Measurements from ENCODE around the gene INTS2. TPM values are rescaled to one million over a fixed set of nuclear protein-coding genes. Genes with fewer than 3 reads are reported as not detected.

INTS2 gene
- total RNA-seq, 1 experiment from 2014 or later: 20.8 TPM

- no peak for DNase-seq
- no CpG with 5 or more reads among the region's 2 CpGs for WGBS (ENCODE audit: extremely low coverage, insufficient read length, low lambda C conversion rate)
- H3K4me1 ChIP-seq (ENCODE audit: insufficient read depth, low read length): no peaks in the 10 kb centered on the region
- H4K91ac ChIP-seq (ENCODE audit: insufficient read length, low read depth, low read length): no peak overlapping the region
- no peak overlapping the region for H2BK20ac ChIP-seq (ENCODE audit: low read depth, low read length, poor library complexity, severe bottlenecking)
- no peak overlapping the region for H2BK5ac ChIP-seq (ENCODE audit: insufficient read length, low read length)
- H4K20me1 ChIP-seq (ENCODE audit: control insufficient read depth, insufficient read depth, insufficient read length): no peaks in the 10 kb centered on the region
- H3K56ac ChIP-seq (ENCODE audit: insufficient read length, low read depth, low read length): no peak overlapping the region
- H3K36me3 Mint-ChIP-seq (ENCODE audit: insufficient read depth in 1 of 3, low read depth in 3 of 3): peaks cover 24 to 77% (median 70%) of the 10 kb centered on the region in 3 experiments; a peak in 6 of 7 replicates
- H3K27me3 ChIP-seq (ENCODE audit: insufficient read depth, low read length): no peaks in the 10 kb centered on the region
- H3K4ac ChIP-seq (ENCODE audit: low read depth, low read length): no peak overlapping the region
- peaks cover 5% of the 10 kb centered on the region for H3K79me1 ChIP-seq (ENCODE audit: insufficient read depth, low read depth, low read length, poor library complexity, severe bottlenecking)
- no peak overlapping the region for H2BK12ac ChIP-seq (ENCODE audit: insufficient read length, low read depth, low read length)
- peaks cover 5% of the 10 kb centered on the region in 2 experiments for H3K4me1 Mint-ChIP-seq
- H3K23ac ChIP-seq (ENCODE audit: insufficient read length, low read depth, low read length): no peak overlapping the region
- no peak overlapping the region for H3K9ac ChIP-seq (ENCODE audit: extremely low read depth, insufficient read length, low read length)
- no peak overlapping the region for H2AK5ac ChIP-seq (ENCODE audit: insufficient read length, low read length)
- H3T11ph ChIP-seq (ENCODE audit: low read length): no peak overlapping the region
- H4K8ac ChIP-seq (replicated peaks; ENCODE audit: insufficient read length, low read depth, low read length): no peak overlapping the region
- H3K79me2 ChIP-seq (ENCODE audit: insufficient read depth, low read length): no peaks in the 10 kb centered on the region
- H3K18ac ChIP-seq (ENCODE audit: insufficient read length, low read depth, low read length): no peak overlapping the region
- H3K27me3 Mint-ChIP-seq (ENCODE audit: low read depth): no peaks in the 10 kb centered on the region
- no peak overlapping the region for H2BK15ac ChIP-seq (ENCODE audit: low read depth, low read length)
- no peak for TF ChIP-seq CTCF (conservative IDR thresholded peaks at IDR 0.05)
- H3K9me3 Mint-ChIP-seq: no peaks in the 10 kb centered on the region
- no peak overlapping the region for H4K5ac ChIP-seq (ENCODE audit: insufficient read length, low read depth, low read length)
- H3K14ac ChIP-seq (ENCODE audit: insufficient read depth, low read length): no peak overlapping the region
- H3K9me3 ChIP-seq (ENCODE audit: control insufficient read depth, low read depth, low read length): no peaks in the 10 kb centered on the region
- no peak overlapping the region for H3K27ac ChIP-seq (ENCODE audit: insufficient read length, low read depth, low read length)
- no peaks in the 10 kb centered on the region for H3K23me2 ChIP-seq (ENCODE audit: insufficient read length, low read depth, low read length, poor library complexity, severe bottlenecking)
- H3K4me3 Mint-ChIP-seq: no peak overlapping the region
- H2BK120ac ChIP-seq (ENCODE audit: low read depth, low read length, poor library complexity, severe bottlenecking): no peak overlapping the region
- H2AFZ ChIP-seq (ENCODE audit: low read length): no peak overlapping the region
- no peak overlapping the region for H3K27ac Mint-ChIP-seq
- H3K4me2 ChIP-seq (ENCODE audit: insufficient read depth, insufficient read length, low read length): no peak overlapping the region
These were observed 39.9 kb upstream of the INTS2 start for GRCh38 chr17:61967729-61968128.
